ENCODE results near the gene SH2D1B.

Gene SH2D1B

DNA sequence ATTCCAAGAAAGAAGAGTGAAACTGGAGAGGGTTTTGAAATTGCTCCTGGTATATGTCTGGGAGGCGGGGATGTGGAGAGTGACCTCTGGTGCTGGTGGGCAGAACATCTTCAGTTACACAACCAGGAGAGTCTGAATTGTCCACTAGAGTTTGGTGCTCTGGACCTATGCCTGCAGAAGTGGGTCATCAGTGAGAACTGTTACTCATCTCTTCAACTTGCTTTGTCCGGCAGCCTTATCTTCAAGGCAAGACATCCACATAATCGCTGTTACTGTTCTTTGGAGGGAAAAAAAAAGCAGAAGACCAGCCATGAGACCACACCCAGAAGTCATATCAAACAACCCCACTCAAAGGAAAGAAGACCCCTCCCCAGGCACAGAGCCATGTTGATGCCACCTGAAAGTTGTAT, 14.9 kb downstream of the SH2D1B start:
- H3K27me3 ChIP-seq (ENCODE audit: insufficient read depth, low read length), result no peaks in the 10 kb centered on the region

DNA sequence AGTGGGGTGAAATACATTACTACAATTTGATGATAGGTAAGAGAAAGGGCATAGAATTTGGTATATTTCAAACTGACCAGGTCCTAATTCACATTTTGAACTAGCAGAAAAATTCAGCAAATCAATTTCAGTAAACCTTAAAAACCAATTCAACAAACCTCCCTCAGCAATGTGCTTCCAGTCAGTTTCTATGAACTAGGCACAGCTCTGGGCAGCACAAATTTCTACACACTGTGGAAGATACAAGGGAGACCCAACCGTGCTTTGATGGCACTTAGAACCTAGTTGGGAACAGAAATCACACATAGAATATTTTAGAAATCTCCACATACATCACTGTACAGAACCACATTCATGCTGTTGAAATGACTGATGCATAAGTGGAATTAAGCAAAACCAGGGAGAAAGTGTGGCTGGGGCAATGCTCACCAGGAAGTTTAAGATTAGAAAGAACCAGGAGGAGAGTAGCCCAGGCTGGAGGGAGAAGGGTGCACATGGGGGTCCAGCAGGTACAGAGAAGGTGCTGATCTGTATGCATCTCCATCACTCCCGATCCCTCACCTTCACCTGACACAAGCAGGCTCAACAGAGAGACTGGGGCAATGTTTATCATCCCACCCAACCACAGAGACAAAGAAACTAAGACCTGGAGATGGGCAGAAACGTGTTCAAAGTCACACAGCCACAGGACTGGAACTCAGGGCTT, 15.6 kb downstream of the SH2D1B start:
- Histone ChIP-seq H3K36me3 (ENCODE audit: insufficient read depth, low read depth, low read length) (no peaks in the 10 kb centered on the region), H3K27ac (ENCODE audit: low read length) (no peak overlapping the region), H3K27me3 (ENCODE audit: insufficient read depth, low read length) (no peaks in the 10 kb centered on the region), H3K9me3 (ENCODE audit: insufficient read depth, low read depth, low read length) (no peaks in the 10 kb centered on the region), H3K4me1 (ENCODE audit: insufficient read depth, low read length) (peaks cover 22% of the 10 kb centered on the region), H3K9ac (ENCODE audit: low read depth, low read length) (no peak overlapping the region), H3K4me3 (ENCODE audit: low read length) (no peak overlapping the region)

More for the DNA sequence above, 14.9 kb downstream of the SH2D1B start:
- Histone ChIP-seq H3K4me3 (ENCODE audit: low read length) (no peak overlapping the region), H3K9ac (ENCODE audit: low read depth, low read length) (no peak overlapping the region), H3K27ac (ENCODE audit: low read length) (no peak overlapping the region), H3K9me3 (ENCODE audit: insufficient read depth, low read depth, low read length) (no peaks in the 10 kb centered on the region), H3K4me1 (ENCODE audit: insufficient read depth, low read length) (peaks cover 17% of the 10 kb centered on the region), H3K36me3 (ENCODE audit: insufficient read depth, low read depth, low read length) (no peaks in the 10 kb centered on the region)

DNA sequence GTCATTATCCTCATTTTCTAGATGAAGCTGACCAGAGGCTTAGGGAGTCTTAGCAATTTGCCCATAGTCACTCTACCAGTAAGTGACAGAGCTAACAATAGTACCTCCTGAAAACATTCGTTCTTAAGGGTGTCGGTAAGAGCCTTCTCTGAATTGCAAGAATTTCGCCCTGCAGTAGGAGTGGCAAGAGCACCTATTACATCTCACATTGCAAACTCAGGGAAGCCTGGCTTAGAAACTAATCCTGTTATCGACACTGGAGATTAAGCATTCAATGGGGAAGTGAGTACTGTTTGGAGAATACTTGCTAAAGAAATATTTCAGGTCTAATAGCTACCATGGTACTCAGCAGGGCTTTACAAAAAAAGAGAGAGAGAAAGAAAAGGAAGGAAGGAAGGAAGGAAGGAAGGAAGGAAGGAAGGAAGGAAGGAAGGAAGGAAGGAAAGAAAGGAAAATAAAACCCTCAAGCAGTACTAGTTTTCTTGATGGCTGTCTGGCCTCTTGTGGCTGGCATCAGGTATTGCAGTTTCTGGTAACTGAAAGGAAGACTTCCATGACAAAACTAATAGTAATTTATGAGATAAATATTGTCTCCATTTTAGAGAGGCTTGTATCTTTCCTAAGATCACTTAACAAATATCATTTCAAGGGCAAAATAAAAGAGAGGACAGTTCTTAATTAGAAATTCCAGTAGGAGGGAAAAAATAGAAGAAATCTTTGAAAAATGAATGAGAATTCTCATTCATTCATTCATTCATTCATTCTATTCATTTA, 20.0 kb downstream of the SH2D1B start:
- Histone ChIP-seq H3K27me3 (ENCODE audit: insufficient read depth, low read length) (no peaks in the 10 kb centered on the region), H3K9ac (ENCODE audit: low read depth, low read length) (no peak overlapping the region)

DNA sequence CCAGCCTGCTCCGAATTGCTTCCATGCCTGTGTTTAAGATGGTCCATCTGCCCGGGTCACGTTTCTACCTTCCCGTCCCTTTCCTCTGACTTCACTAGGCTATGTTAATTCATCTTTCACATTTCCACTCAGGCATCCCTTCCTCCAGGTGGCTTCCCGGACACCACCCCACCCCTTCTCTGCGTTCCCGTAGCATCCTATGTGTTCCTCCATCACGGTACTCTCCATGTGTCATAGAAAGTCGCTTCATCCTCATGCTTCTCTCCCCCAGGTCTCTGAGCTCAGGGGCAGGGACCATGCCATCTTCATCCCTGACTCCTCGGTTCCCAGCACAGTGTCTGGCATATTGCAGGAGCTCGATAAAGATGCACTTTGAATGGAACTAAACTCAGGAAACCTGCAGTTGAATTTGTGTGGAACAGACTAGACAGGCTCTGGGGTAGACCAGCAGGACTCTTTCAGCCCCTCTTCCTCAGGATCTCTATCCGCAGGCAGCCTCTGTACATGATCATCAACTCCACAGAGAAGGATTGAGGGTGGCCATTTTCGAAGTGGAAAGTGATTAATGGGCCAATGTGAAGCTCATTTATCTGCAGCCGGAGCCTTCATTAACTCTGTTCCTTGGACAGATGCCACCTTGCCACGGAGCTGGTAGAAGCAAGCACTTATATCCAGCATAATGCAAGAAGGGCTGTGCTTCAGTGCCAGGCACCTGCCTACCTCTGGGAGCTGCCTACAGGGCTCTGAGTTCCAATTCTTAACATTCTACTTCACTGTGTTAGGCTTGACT, 21.3 kb downstream of the SH2D1B start:
- no peak overlapping the region for H3K4me3 ChIP-seq (ENCODE audit: low read length)
- H3K9ac ChIP-seq (ENCODE audit: low read depth, low read length), result no peak overlapping the region
- no peaks in the 10 kb centered on the region for H3K9me3 ChIP-seq (ENCODE audit: insufficient read depth, low read depth, low read length)
- H3K4me1 ChIP-seq (ENCODE audit: insufficient read depth, low read length), result peaks cover 6% of the 10 kb centered on the region; the same call in 1 of the 2 replicates
- H3K27ac ChIP-seq (ENCODE audit: low read length), result no peak overlapping the region
- H3K27me3 ChIP-seq (ENCODE audit: insufficient read depth, low read length), result no peaks in the 10 kb centered on the region
- H3K36me3 ChIP-seq (ENCODE audit: insufficient read depth, low read depth, low read length), result no peaks in the 10 kb centered on the region

More for the DNA sequence above, 20.0 kb downstream of the SH2D1B start:
- peaks cover 6% of the 10 kb centered on the region; the same call in 1 of the 2 replicates for H3K4me1 ChIP-seq (ENCODE audit: insufficient read depth, low read length)
- H3K4me3 ChIP-seq (ENCODE audit: low read length), result no peak overlapping the region
- no peaks in the 10 kb centered on the region for H3K36me3 ChIP-seq (ENCODE audit: insufficient read depth, low read depth, low read length)
- no peaks in the 10 kb centered on the region for H3K9me3 ChIP-seq (ENCODE audit: insufficient read depth, low read depth, low read length)
- no peak overlapping the region for H3K27ac ChIP-seq (ENCODE audit: low read length)

DNA sequence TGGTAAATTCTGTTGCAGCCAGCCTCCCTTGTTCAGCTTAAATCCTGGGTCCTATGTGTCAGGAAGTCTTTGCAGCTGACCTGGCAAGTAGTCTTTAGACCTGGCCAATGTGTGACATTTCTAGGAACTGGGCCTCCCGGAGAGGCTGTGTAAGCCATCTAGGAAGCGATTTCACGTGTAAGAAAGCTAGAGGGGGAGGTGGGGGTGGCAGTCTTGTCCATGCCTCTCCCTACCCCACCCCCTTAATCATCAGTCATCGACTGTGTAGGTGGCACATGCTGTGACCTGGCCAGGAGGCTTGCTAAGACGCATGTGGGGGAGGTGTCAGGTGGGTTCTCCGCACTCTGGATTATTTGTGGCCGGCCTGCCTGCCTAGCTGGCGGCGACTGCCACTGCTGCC, 22.0 kb downstream of the SH2D1B start:
- H3K4me1 ChIP-seq (ENCODE audit: insufficient read depth, low read length), result peaks cover 6% of the 10 kb centered on the region; the same call in 1 of the 2 replicates
- H3K4me3 ChIP-seq (ENCODE audit: low read length), result no peak overlapping the region
- H3K27me3 ChIP-seq (ENCODE audit: insufficient read depth, low read length), result no peaks in the 10 kb centered on the region
- no peaks in the 10 kb centered on the region for H3K36me3 ChIP-seq (ENCODE audit: insufficient read depth, low read depth, low read length)
- no peaks in the 10 kb centered on the region for H3K9me3 ChIP-seq (ENCODE audit: insufficient read depth, low read depth, low read length)
- H3K27ac ChIP-seq (ENCODE audit: low read length), result no peak overlapping the region
- no peak overlapping the region for H3K9ac ChIP-seq (ENCODE audit: low read depth, low read length)

DNA sequence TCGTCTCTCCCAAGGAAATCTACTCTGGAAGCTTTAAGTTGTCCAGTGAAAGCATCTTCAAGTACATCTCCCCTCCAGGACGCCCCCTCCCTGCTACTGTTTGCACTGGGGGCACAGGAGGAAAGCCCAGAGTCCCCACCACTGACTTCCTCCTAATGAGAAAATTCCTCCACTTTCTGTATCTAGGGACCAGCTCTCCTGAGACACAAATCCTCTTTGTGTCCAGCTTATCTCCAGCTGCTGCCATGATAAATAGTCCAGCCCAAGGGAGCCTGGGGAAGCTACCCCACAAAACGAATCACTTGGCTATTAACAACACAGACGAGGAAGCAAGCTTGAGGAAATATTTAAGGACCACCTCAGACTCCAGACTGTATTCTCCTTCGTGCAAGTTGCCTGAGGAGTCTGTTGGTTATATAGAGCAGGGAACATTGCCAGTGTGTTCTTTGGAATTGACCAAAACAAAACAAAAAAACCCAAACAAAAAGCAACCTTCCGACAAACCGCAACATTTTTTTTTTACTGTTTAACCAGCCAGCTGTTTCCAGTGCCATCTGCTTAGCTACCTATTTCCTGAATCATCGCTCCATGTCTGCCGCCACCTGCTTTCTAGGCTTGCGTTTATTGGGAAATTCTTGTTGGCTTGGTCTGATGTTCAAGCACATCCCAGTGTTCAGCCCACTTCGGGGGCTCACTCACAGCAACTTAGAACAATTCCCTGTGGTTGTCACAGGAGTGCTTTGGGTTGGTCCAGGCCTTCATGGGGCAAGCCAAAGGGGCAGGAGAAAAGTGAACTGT, 22.7 kb downstream of the SH2D1B start:
- Histone ChIP-seq H3K9me3 (ENCODE audit: insufficient read depth, low read depth, low read length) (no peaks in the 10 kb centered on the region), H3K4me1 (ENCODE audit: insufficient read depth, low read length) (peaks cover 6% of the 10 kb centered on the region; the same call in 1 of the 2 replicates), H3K36me3 (ENCODE audit: insufficient read depth, low read depth, low read length) (0 out of 2 replicates have a peak, but pooled peaks cover under 1% of the 10 kb centered on the region), H3K9ac (ENCODE audit: low read depth, low read length) (no peak overlapping the region), H3K27ac (ENCODE audit: low read length) (no peak overlapping the region), H3K27me3 (ENCODE audit: insufficient read depth, low read length) (no peaks in the 10 kb centered on the region), H3K4me3 (ENCODE audit: low read length) (no peak overlapping the region)

DNA sequence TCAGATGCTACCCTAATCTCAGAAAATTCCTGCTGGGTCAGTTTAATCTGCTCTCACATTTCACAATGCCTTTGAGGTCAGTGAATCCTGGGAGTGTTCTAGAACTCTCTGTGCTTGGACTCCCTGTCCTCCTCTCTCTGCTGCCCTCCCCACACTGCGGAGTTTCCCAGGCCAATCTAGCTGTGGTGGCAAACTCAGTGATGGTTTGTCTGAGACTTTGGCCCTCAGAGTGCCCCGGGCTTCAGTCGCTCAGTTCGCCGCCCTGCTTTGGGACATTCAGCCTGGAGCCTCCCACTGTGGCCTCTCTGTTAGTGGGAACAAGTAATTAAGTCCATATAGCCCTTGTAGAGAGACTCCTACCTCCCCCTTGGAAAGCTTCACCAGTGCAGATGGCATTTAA, 23.3 kb downstream of the SH2D1B start:
- H3K9me3 ChIP-seq (ENCODE audit: insufficient read depth, low read depth, low read length), result no peaks in the 10 kb centered on the region
- H3K36me3 ChIP-seq (ENCODE audit: insufficient read depth, low read depth, low read length), result peaks cover 6% of the 10 kb centered on the region; the same call in 1 of the 2 replicates
- H3K4me1 ChIP-seq (ENCODE audit: insufficient read depth, low read length), result peaks cover 6% of the 10 kb centered on the region; the same call in 1 of the 2 replicates
- no peak overlapping the region for H3K4me3 ChIP-seq (ENCODE audit: low read length)
- H3K27me3 ChIP-seq (ENCODE audit: insufficient read depth, low read length), result no peaks in the 10 kb centered on the region
- H3K27ac ChIP-seq (ENCODE audit: low read length), result no peak overlapping the region
- H3K9ac ChIP-seq (ENCODE audit: low read depth, low read length), result no peak overlapping the region

DNA sequence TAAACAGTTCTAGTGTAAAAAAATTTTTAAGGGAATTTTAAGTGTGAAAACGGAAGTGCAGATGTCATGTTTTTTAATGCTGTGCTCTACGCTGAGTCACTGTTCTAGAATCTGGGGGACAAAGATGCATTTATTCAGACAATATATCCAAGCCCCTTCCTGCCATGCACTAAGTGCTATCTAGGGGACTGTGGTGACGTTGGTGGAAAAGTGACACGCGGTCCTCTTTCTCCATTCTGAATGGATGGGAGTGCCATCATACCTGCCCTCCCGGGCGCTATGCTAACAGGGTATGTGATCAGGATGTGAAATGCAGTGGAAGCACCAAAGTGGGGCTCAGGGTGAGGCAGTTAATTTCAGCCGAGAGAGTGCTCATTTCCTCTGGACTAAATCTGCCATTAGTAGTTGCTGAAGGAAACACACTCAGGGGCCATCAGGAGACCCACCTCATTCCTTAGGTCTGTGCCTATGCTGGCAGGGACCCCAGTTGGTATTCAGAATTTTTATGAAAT, 23.8 kb downstream of the SH2D1B start:
- Histone ChIP-seq H3K27ac (ENCODE audit: low read length) (no peak overlapping the region), H3K9ac (ENCODE audit: low read depth, low read length) (no peak overlapping the region), H3K4me3 (ENCODE audit: low read length) (no peak overlapping the region), H3K27me3 (ENCODE audit: insufficient read depth, low read length) (no peaks in the 10 kb centered on the region), H3K9me3 (ENCODE audit: insufficient read depth, low read depth, low read length) (no peaks in the 10 kb centered on the region), H3K36me3 (ENCODE audit: insufficient read depth, low read depth, low read length) (peaks cover 11% of the 10 kb centered on the region), H3K4me1 (ENCODE audit: insufficient read depth, low read length) (peaks cover 6% of the 10 kb centered on the region; the same call in 1 of the 2 replicates)

DNA sequence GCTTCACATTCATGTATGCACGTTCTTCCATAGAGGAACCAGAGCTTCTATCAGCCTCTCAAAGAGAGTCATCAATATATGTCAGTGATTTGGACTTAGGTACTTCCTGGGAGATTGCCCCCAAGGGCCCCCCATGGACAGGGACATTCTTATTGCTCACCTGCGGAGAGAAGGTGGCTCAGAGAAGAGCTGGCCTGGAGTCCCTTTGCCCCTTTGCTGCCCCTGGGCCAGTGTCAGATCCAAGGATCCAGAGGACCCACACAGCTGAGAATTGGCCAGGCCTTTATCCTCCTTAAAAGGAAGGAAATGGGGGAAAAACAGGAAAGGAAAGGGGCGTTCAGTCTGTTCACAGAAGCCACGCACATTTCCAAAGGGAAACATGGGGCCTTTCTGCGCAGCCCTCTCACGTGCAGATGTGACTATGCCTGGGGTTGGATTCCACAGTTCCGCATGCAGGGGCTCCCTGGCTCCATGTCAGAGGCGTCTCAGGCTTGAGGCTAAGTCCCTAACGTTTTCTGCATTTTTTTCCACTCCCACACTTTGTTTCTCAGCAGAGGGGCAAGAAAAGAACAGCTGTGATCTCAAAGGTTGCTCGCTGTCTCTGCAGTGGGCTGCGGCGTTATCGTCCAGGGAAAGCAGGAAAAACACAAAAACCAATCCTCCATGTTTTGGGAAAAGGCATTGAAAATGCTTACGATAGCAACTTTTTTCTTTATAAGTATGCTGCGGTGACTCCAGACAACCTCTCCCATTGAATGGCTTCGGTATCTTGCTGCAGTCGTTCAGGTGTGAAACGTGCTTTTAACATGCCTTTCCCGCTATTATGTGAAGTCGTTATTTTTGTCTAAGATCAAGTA, 24.5 kb downstream of the SH2D1B start:
- no peak overlapping the region for H3K9ac ChIP-seq (ENCODE audit: low read depth, low read length)

More for the DNA sequence above, 24.5 kb downstream of the SH2D1B start:
- H3K36me3 ChIP-seq (ENCODE audit: insufficient read depth, low read depth, low read length), result peaks cover 12% of the 10 kb centered on the region
- H3K27ac ChIP-seq (ENCODE audit: low read length), result no peak overlapping the region
- H3K27me3 ChIP-seq (ENCODE audit: insufficient read depth, low read length), result no peaks in the 10 kb centered on the region
- H3K4me1 ChIP-seq (ENCODE audit: insufficient read depth, low read length), result peaks cover 6% of the 10 kb centered on the region; the same call in 1 of the 2 replicates
- H3K9me3 ChIP-seq (ENCODE audit: insufficient read depth, low read depth, low read length), result no peaks in the 10 kb centered on the region
- H3K4me3 ChIP-seq (ENCODE audit: low read length), result no peak overlapping the region
